ENCODE measurements around the gene CIAO2A.
"Not testable (repeated sequence)": the region's sequence is repeated elsewhere in the genome, so short reads cannot be mapped to it uniquely, and the experiment has no call there.

CIAO2A gene

DNA sequence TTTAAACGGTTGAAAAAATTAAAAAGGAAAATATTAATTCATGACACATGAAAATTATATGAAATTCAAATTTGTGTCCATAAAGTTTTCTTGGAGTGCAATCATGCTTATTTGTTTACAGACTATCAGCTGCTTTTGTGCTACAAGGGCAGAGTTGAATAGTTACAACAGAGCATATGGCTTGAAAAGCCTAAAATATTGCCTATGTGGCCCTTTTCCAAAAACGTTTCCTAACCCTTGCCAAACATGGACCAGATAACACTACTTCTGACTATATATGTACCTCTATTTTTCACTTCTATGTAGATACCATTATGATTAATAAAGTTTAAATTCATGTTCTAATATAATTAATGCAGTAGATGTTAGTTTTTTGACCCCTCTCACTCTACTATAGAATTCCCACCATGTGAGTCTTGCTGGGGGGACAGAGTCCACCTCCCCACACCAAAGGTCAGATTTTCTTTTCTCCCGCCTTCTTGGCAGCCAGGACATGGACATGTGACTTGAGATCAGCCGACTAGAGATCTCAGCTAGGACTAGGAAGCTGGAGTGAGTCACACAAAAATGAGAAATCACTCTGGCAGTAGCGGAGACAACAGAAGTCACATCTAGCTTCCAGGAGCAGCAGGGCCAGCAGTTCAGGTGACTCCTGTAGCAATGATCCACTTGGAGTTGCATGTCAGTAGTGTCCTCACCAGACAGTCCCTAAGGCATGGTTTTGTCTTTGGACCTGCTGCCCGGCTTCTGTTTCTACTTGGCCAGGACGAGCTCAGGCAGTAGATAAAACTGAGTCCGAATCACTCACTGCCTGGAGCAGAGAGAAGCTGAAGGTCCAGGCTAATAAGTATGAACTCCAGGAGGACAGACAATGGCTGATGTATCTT is 22.4 kb downstream of the CIAO2A start:
- DNase-seq: no peak

- no peak for DNase-seq
Observed at GRCh38 chr15:64070106-64070505, 23.5 kb downstream of the CIAO2A start.

DNA sequence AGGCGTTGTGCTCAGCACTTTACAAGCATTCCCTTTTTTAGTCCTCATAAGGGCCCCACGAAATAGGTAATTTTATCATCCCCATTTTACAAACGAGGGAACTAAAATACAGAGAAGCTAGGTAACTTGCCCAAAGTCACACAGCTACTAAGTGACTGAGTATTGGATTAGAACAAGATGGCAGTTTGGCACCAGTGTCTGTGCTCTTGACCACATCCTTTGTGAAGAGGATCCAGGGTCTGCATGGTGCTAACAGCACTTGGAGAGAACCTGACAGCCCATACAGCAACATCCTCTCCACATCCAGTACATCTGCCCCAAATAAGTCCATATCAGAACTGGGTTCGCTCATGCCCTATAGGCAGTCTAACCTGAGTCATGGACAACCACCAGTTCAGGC is 25.5 kb downstream of the CIAO2A start:
- no peak for DNase-seq

GRCh38 chr15:64067564-64068030 is 26.0 kb downstream of the CIAO2A start:
- DNase-seq: peak; percentile 14

DNA sequence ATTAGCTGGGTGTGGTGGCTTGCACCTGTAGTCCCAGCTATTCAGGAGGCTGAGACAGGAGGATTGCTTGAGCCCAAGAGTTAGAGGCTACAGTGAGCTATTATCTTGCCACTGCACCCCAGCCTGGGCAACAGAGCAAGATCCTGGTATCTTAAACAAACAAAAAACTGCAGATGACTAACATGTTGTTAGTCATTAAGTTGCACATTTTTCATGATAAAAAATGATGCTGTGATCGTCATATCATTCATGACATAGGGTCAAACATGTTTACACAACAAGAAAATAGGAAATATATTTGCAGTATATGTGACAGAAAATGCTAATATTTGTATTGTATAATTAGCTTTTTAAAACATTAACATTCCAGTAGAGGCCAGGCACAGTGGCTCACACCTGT is 27.2 kb downstream of the CIAO2A start:
- no peak for DNase-seq

- no peak for DNase-seq
Observed at GRCh38 chr15:64060716-64061115, 32.9 kb downstream of the CIAO2A start.

- not testable (repeated sequence) for DNase-seq
Observed at GRCh38 chr15:64059104-64059503, 34.5 kb downstream of the CIAO2A start.

DNA sequence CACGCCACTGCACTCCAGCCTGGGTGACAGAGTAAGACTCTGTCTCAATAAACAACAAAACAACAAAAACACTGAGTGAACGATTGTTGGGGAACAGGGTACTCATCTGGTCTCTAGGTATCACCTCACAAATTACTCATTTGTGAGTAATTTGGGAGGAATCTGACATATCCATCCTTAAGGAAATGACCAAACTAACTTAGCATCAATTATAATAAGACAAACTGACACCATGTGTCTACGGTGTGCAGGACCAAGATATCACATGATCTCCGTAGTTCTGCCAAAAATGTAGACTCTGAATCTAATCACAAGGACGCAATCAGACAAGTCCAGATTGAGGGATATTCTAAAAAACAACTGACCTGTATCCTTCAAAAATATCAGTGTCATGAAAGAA is 35.4 kb downstream of the CIAO2A start:
- DNase-seq: no peak

GRCh38 chr15:64053674-64054073 is 40.0 kb downstream of the CIAO2A start:
- DNase-seq: not testable (repeated sequence)

DNA sequence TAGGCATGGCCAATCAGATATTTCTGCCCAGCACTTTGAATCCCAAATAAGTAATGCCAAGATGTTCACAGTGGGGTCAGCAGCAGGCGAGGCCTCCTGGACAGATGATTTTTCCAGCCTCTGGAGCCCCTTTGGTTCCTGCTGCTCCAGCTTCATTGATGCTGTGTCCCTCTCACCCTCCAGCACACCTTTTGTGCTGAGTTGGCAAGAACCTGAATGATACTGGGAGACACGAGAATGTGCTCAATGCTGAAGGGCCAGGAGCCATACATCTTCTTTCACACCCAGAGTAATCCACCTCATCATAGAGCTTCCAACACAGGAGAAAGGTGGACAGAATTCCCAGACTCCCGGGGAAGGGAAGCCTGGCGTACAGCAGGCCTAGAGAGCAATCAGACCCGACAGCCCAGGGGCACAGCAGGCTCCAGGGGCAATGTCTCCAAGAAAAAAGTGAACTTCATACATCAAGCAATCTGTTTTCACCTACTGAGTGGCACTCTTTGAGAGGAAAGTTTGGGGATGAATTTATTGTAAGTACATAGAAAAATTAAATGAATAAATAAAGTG is 40.6 kb downstream of the CIAO2A start:
- DNase-seq: no peak

GRCh38 chr15:64051407-64052259 is 42.0 kb downstream of the CIAO2A start:
- no peak for DNase-seq

DNA sequence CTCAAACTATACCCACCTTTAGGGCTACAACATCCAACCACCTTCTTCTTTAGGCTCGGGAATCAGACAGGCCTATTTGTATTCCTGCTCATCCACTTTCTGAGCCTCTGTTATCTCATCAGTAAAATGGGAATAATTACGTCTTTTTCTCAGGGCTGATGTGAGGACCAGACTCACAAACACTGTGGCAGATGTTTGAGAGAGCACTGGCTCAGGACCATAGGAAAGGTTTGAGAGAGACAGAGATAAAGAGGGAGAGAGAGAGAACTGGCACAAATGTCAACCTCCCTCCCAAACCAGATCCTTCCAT is 42.6 kb downstream of the CIAO2A start:
- no peak for DNase-seq

- peak; percentile 77 for DNase-seq
Observed at GRCh38 chr15:64050281-64051092, 43.2 kb downstream of the CIAO2A start.

DNA sequence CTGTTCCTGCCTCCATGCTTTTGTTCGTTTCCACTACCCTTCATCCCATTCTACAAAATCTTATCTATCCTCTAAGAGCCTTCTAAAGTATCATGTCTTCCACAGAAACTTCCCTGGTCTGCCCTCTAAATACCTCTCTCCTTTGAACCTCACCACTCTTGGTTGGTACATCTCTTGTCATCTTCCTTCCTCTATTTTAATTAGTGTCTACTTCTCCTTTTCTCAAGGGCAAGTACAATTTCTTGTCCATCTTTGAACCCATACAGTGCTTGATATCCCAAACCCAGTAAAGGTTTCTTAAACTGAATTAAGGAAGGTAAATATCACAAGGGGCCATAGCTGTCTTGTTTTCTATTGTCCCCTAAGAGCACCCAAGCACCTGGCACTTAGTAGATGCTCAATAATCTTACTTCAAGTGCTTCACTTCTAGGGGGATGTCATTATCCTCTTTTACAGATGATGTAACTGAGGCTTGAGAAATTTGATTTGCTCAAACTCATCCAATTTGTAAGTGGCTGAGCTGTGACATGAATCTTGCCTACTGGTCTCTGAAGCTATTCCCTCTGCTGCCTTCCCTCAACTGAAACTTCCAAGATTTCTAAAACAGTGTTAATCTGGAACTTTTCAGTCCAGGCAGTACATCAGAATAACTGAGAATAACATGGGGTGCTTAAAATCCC is 44.7 kb downstream of the CIAO2A start:
- no peak for DNase-seq

GRCh38 chr15:64046421-64047153 is 47.1 kb downstream of the CIAO2A start, which contains the start of gene DAPK2:
Gene DAPK2 (minus strand): TSS chr15:64046485. CDS start chr15:64040261, 6,224 bp downstream.
- peak; percentile 9 for DNase-seq

- no peak for DNase-seq
Observed at GRCh38 chr15:64045774-64046420, 47.7 kb downstream of the CIAO2A start.

- no peak for DNase-seq
Observed at GRCh38 chr15:64045101-64045435, 48.6 kb downstream of the CIAO2A start.

DNA sequence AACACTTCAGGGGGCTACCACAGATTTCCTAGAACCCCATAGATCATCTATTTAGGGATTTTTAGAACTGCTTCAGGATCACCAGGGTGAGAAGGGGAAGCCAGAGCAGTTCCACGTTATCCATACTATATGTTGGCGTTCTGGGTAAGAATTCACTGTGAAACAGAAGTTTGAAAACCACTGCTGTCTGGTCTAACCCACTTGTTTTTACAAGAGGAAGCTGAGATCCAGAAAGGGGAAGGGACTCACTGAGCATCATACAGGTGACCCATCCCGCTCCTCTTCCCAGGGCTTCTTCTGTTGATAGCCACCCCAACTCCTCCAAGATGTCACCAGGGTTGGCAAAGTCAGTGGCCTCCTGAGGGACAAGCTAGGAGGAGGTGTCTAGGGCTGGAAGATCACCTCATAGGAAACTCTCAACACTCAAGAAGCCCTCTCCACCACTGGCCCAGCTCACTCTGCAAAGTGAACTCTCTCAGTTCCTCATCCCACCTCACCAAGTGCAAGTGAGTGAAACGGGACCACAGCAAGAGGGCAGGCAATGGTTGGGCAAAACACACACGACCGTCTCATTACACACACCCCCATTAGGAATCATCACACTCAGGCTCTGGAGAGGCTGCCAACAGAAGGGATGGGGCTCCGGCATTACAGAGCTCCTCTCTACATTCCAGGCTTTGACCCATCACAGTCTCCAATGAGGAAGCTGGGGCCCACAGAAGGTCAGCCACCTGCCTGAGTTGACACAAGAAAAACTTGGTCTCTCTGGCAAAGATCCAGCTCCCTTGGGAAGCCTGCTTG is 49.1 kb downstream of the CIAO2A start:
- DNase-seq: peak; percentile 33

- DNase-seq: no peak
Observed at GRCh38 chr15:64038878-64039610, 54.6 kb downstream of the CIAO2A start.
